Motor neuron (in vitro differentiated cells): ENCODE results near the gene ABTB1. TPM values are rescaled to one million over a fixed set of nuclear protein-coding genes. Genes with fewer than 3 reads are reported as not detected.
"Not testable (repeated sequence)": the region's sequence is repeated elsewhere in the genome, so short reads cannot be mapped to it uniquely, and the experiment has no call there.

Experiments
- ATAC-seq, 8 experiments: fragments of 200-7000 bp; cut with Tn5 transposase; replicated peaks in 6 of 8; 2 replicates each; pipeline ENCODE4 v1.8.0; 2021; ENCODE audit warnings: mild to moderate bottlenecking in 8 of 8, moderate library complexity in 8 of 8
- H3K27ac ChIP-seq, 2 donors: fragments of 250-450 bp; sonication (Bioruptor Pico); 2 replicates each; pipeline ENCODE4 v1.9.0; 2021; ENCODE audit warnings: antibody characterized with exemption in 2 of 2, mild to moderate bottlenecking in 2 of 2, moderate library complexity in 1 of 2
- H3K4me1 ChIP-seq, 2 donors: fragments of 250-450 bp; sonication (Bioruptor Pico); replicated peaks in 1 of 2; 2 replicates each; pipeline ENCODE4 v1.6.1; 2021; ENCODE audit warnings: antibody characterized with exemption in 2 of 2, mild to moderate bottlenecking in 2 of 2, moderate library complexity in 1 of 2
- H3K4me3 ChIP-seq, 5 donors: fragments of 250-450 bp; sonication (Bioruptor Pico); 2 replicates each; pipeline ENCODE4 v1.9.0; 2021; ENCODE audit warnings: antibody characterized with exemption in 5 of 5, mild to moderate bottlenecking in 5 of 5, moderate library complexity in 4 of 5
- WGBS, 10 experiments: fragments of 450-650 bp; shearing (Covaris generic); methylation state at CpG; one replicate each; pipeline ENCODE4 v1.0.0; 2022; 5-methylcytosine and 5-hydroxymethylcytosine counted together
- in situ Hi-C, 9 experiments: fragments of 400-800 bp; cut with MboI; loops; one replicate each; pipeline ENCODE4 v1.15.0; 2021; ENCODE audit warnings: low sequenced_read_pairs in 9 of 9, low pct_unique_long_range_greater_than_20kb in 2 of 9; ENCODE audit not compliant: unreplicated experiment in 9 of 9
- total RNA-seq, 8 experiments: library from RNA; unstranded; fragments of 300-600 nt; gene quantifications; 2 replicates each; pipeline versions ENCODE4 v1.2.3 to v1.2.4, GENCODE V29; 2022

The ABTB1 gene
- total RNA-seq, 8 experiments from 2014 or later = 0.60 to 61.4 (median 3.0) TPM

DNA sequence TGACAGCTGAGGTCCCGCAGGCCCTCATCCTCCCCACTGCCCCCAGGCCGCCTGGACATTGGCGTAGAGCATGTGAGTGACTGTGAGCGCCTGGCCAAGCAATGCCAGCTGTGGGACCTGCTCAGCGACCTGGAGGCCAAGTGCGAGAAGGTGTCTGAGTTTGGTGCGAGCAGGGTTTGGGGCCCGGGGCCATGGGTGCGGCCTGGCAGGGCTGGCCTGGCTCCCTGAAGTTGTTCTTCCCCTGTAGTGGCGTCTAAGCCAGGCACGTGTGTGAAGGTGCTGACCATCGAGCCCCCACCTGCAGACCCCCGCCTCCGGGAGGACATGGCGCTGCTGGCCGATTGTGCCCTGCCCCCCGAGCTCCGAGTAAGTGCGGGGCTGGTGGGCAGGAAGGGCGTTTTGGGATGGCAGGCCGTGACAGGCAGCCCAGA, 4.2 kb downstream of the ABTB1 start:
- H3K4me3 ChIP-seq = no peak overlapping the region
- H3K4me1 ChIP-seq = peaks cover 0 to 2% of the 10 kb centered on the region in 2 donors
- H3K27ac ChIP-seq = no peak overlapping the region
- 60 to 90% (median 81%) methylated on average over 1 to 4 of the region's 21 CpGs; no CpG with 5 or more reads in 7 of the 10 experiments for WGBS, 10 experiments
- no peak for ATAC-seq
- in situ Hi-C loops = loop anchor here in 1 of 9 experiments (25.0 kb wide), 1 partner anchor 285 kb away; no protein-coding TSS in a partner anchor

DNA sequence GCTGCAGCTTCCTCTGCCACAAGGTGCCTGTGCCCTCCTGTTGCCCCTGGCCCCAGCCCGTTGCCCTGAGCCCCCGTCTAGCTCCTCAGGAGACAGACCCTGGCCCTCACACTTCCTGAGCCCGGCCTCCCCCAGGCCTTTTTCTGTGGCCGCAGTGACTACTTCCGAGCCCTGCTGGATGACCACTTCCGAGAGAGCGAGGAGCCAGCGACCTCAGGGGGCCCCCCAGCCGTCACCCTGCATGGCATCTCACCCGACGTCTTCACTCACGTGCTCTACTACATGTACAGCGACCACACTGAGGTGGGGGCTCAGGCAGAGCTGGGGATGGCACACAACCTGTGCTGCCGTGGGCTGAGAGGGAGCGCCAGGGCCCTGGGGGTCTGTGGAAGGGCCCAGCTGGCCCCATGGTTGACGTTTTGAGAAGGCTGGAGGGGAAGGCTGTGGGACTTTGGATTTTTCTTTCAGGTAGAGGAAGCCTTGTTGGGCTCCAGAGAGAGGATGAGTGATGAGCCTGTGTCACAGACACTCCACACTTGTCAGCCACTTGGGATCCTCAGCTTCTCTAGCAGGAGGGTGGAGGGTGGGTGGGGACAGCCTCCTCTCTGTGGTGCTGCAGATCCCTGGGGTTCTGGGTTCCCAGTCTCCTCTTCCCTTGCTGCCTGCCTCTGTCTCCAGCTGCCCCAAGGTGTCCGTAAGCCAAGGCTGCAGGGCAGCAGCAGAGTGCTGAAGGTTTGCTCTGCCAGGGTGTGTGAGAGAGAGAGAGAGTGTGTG, 5.0 kb downstream of the ABTB1 start:
- Histone ChIP-seq H3K4me1 (peaks cover 0 to 2% of the 10 kb centered on the region in 2 donors), H3K4me3 (no peak overlapping the region), H3K27ac (no peak overlapping the region)
- ATAC-seq = no peak
- 60 to 100% (median 82%) methylated on average over 1 to 9 of the region's 17 CpGs; no CpG with 5 or more reads in 6 of the 10 experiments for WGBS, 10 experiments
- in situ Hi-C loops = loop anchor here in 1 of 9 experiments (25.0 kb wide), 1 partner anchor 285 kb away; no protein-coding TSS in a partner anchor

DNA sequence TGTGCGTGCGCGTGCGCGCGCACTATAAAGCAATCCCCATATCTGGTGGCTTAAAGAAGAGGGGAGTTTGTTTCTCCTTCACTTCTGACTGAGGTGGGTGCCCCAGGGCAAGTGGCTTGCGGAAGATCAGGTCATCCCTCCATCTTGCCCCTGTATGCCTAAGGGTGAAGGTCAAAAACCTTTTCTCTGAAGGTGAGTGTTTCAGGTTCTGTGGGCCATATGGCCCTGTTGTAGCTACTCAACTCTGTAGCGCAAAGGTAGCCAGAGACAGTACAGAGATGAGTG, 5.5 kb downstream of the ABTB1 start:
- ATAC-seq = no peak
- Histone ChIP-seq H3K27ac (no peak overlapping the region), H3K4me1 (peaks cover 0 to under 1% of the 10 kb centered on the region in 2 donors), H3K4me3 (no peak overlapping the region)
- in situ Hi-C loops = loop anchor here in 1 of 9 experiments (25.0 kb wide), 1 partner anchor 284 kb away; no protein-coding TSS in a partner anchor
- 89 to 100% (median 97%) methylated on average over 1 to 8 of the region's 8 CpGs; no CpG with 5 or more reads in 6 of the 10 experiments for WGBS, 10 experiments

DNA sequence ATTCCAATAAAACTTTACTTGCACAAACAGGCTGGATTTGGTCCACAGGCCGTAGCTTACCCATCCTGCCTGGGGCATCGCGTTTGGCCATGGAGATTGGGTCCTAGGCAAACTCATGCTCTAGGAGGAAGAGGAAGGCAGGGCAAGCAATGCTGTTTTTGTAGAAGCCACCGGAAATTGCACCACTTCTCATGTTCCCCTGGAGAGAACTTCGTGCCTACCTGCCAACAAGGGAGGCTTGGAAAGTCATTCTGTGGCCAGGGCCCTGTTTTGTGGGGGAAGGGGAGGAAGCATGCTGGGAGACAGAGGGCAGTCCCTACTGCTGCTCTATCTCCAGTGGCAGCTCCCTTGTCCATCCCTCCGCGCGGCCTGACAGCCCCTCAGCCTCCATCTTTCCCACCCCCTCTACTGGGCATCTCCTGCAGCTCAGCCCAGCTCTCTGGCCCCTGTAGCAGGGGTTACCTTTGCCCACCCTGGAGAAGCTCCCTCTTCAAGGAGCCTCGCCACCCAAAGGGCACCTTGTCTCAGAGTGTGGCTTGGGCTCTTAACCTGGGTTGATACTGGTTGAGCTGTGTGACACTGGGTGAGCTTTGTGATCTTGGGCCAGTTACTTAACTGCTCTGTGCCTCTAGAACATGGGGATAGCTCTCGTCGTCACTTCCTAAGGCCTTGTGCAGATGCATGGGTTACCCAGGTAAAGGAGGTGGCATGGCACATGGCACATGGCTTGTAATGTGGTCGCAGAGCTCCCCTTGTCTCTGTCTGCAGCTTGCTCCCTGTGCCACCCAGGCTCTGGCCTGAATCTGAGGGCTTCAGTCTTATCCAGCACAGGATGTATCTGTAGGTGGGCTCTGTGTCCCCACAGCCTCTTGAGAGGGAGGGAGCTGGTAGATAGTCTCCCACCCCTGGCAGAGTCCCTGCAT, 6.1 kb downstream of the ABTB1 start:
- Histone ChIP-seq H3K4me3 (no peak overlapping the region), H3K4me1 (no peaks in the 10 kb centered on the region), H3K27ac (no peak overlapping the region)
- 40 to 100% (median 82%) methylated on average over 1 to 8 of the region's 12 CpGs; no CpG with 5 or more reads in 3 of the 10 experiments for WGBS, 10 experiments
- in situ Hi-C loops = loop anchor here in 1 of 9 experiments (25.0 kb wide), 1 partner anchor 283 kb away; no protein-coding TSS in a partner anchor
- ATAC-seq = peak in 1 of 8 experiments; percentile 3

DNA sequence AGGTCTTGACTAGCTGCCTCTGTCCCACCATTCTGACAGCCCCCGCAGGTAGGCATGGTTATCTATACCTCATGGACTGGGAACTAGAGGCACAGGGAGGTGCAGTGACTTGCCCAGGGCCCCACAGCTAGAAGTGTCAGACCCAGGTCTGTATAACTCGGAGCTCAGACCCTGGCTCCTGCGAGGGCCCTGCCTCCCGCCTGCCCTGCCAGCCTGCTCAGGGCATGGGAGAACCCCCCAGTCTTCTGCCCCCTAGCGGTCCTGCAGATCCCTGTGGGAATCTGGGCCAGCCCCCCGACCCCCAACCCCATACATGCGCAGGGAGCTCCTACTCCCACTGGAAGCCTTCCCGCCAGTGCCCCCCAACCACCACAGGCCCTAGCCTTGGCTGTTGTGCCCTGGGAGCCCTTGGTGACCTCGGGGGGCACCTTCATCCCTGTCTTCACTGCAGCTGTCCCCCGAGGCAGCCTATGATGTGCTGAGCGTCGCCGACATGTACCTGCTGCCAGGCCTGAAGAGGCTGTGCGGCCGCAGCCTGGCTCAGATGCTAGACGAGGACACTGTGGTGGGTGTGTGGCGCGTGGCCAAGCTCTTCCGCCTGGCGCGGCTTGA, 6.9 kb downstream of the ABTB1 start:
- WGBS, 10 experiments = 40 to 95% (median 83%) methylated on average over 1 to 4 of the region's 21 CpGs; no CpG with 5 or more reads in 7 of the 10 experiments
- ATAC-seq = no peak
- in situ Hi-C loops = loop anchor here in 1 of 9 experiments (25.0 kb wide), 1 partner anchor 283 kb away; no protein-coding TSS in a partner anchor
- H3K4me1 ChIP-seq = no peaks in the 10 kb centered on the region
- H3K27ac ChIP-seq = no peak overlapping the region
- H3K4me3 ChIP-seq = no peak overlapping the region

DNA sequence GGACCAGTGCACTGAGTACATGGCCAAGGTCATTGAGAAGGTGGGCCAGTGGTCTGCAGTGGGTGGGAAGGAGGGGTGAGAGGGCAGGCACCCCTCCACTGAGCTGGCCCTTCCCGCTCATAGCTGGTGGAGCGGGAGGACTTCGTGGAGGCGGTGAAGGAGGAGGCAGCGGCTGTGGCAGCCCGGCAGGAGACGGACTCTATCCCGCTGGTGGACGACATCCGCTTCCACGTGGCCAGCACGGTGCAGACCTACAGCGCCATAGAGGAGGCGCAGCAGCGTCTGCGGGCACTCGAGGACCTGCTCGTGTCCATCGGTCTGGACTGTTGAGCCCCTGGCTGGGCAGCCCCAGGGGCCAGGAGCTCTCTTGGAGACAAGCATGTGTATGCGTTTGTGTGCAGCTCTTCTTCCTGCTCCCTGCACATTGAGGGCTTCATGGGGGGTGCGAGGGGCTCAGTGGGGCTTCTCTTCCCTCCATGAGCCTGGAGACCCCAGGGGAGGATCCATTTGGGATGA, 7.5 kb downstream of the ABTB1 start:
- ATAC-seq = no peak
- Histone ChIP-seq H3K27ac (no peak overlapping the region), H3K4me1 (no peaks in the 10 kb centered on the region), H3K4me3 (no peak overlapping the region)
- 96 to 100% (median 97%) methylated on average over 3 to 7 of the region's 21 CpGs; no CpG with 5 or more reads in 7 of the 10 experiments for WGBS, 10 experiments
- in situ Hi-C loops = loop anchor here in 1 of 9 experiments (25.0 kb wide), 1 partner anchor 282 kb away; no protein-coding TSS in a partner anchor

DNA sequence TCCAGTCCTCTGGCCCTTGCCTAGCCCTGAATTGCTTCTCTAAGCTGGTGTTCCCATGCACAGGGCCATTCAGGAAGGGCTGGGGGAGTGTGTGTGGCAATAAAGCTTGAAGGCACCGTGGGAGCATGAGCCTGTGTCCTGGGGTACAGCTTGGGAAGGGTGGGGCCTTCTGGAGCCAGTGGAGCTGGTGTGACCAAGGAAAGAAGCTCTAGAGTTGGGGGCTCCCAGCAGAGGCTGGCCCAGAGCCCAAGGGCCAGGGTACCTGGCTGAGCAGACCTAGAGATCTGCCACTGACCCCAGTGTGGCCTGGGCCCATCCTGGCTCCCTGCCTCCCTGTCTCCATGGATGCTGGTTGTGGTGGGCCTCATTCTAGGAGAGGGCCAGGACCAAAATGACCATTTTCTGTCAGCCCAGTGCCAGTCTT, 8.1 kb downstream of the ABTB1 start:
- in situ Hi-C loops = loop anchor here in 1 of 9 experiments (25.0 kb wide), 1 partner anchor 281 kb away; no protein-coding TSS in a partner anchor
- no CpG with 5 or more reads among the region's 1 CpG for WGBS, 10 experiments
- Histone ChIP-seq H3K27ac (no peak overlapping the region), H3K4me3 (no peak overlapping the region), H3K4me1 (no peaks in the 10 kb centered on the region)
- ATAC-seq = no peak

DNA sequence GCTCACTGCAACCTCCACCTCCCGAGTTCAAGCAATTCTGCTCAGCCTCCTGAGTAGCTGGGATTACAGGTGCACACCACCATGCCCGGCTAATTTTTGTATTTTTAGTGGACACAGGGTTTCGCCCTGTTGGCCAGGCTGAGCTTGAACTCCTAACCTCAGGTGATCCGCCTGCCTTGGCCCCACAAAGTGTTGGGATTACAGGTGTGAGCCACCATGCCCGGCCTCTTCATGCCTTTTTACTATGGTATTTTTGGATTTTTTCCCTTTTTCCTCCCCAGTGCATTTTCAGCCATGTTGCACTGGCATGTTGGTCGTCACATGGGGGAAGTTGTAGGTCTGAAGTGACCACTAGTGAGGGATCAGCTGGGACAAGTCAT, 9.4 kb downstream of the ABTB1 start:
- not testable (repeated sequence) for H3K4me1 ChIP-seq, H3K27ac ChIP-seq, H3K4me3 ChIP-seq, ATAC-seq
- in situ Hi-C loops = loop anchor here in 1 of 9 experiments (25.0 kb wide), 1 partner anchor 280 kb away; no protein-coding TSS in a partner anchor
- 77 to 100% (median 90%) methylated on average over 1 to 4 of the region's 6 CpGs; no CpG with 5 or more reads in 1 of the 10 experiments for WGBS, 10 experiments

DNA sequence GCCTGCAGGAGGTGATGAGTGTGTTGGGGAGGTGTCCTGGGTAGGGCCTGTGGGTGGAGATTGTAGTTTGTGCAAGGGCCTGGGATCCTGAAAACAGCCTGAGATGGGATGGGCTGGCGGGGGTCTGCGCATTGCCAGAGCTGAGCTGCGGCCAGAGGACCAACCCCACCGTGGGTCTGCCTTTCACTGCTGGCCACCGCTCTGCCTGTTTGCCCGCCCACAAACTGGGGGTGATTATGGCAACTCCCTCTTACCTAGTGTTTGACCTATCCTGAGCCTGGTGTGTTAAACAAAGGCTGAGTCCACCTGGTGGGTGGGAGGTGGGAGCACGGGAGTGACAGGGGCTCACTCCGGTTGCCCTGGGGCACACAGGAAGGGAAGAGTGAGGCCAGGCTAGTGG, 9.8 kb downstream of the ABTB1 start:
- WGBS, 10 experiments = 64 to 83% (median 80%) methylated on average over 1 to 2 of the region's 8 CpGs; no CpG with 5 or more reads in 6 of the 10 experiments
- peak in 1 of 8 experiments; percentile 5 for ATAC-seq
- no peak overlapping the region for H3K27ac ChIP-seq
- H3K4me3 ChIP-seq = no peak overlapping the region
- no peaks in the 10 kb centered on the region for H3K4me1 ChIP-seq
- in situ Hi-C loops = loop anchor here in 1 of 9 experiments (25.0 kb wide), 1 partner anchor 280 kb away; no protein-coding TSS in a partner anchor

DNA sequence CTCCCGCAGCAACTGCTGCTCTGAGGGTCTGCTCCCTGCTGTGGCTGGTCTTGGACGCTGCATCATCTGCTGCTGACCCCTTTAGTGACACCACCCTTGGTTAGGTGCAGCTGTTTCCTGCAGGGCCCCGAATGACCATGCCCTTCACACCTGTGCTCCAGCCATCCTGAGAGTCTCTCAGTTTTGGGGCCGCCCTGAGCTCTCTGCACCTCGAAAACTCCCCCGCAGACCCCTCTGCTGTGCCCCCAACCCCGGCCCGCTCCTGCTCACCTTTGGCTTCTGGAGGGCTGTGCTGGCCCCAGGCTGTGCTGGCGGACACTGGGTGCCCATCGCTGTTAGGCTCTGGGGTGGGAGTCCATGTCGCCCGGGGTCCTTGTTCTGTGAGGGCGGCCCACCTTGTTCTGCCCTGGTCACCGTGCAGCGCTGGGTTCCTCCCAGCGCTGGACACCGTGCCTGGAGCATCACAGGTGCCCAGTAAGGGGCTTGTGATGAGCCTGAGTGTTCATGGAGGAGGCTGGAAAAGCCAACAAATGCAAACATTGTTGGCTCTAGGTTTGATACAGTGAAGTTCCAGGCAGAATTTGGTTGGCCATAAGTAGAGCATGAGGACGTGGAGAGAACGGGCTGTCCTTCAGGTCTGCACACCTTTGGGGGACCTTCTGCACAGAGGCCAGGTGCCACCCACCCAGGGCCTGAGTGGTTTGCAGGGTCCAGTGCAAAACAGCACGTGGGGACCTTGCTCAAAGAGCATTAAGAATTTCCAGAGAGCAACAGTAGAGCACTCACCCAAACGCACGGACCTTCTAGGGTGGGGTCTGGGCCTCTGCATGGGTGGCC, 12.3 kb downstream of the ABTB1 start:
- WGBS, 10 experiments = 20 to 89% (median 79%) methylated on average over 1 to 9 of the region's 22 CpGs; no CpG with 5 or more reads in 3 of the 10 experiments
- ATAC-seq = peak in 2 of 8 experiments; percentile 23 to 25
- Histone ChIP-seq H3K27ac (no peak overlapping the region), H3K4me1 (peaks cover 0 to under 1% of the 10 kb centered on the region in 2 donors), H3K4me3 (no peak overlapping the region)
- in situ Hi-C loops = loop anchor here in 1 of 9 experiments (25.0 kb wide), 1 partner anchor 277 kb away; no protein-coding TSS in a partner anchor

DNA sequence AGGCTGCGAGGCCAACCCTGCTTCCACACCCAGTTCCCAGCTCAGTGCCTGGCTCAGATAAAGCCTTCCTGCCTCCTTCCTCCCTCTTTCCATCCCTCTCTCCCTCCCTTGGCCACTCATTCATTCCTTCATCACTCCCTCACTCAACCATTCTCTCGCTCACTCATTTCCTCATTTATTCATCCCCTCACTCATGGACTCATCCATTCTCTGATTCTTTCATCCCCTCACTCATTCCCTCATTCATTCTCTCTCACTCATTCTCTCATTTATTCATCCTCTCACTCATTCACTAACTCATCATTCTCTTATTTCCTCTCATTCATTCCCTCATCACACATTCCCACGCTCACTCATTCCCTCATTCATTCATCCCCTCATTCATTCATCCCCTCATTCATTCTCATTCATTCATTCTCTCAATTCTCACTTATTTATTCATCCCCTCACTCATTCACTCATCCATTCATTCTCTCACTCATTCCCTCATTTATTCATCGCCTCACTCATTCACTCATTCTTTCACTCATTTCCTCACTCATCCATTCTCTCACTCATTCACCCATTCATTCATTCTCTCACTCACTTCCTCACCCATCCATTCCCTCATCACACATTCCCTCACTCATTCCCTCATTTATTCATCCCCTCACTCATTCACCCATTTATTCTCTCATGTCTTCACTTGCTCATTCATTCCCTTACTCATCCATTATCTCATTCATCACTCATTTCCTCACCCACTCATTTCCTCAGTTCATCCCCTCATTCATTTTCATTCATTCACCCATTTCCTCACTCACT, 13.2 kb downstream of the ABTB1 start:
- no peak overlapping the region for H3K27ac ChIP-seq
- peaks cover 0 to 4% of the 10 kb centered on the region in 2 donors for H3K4me1 ChIP-seq
- in situ Hi-C loops = loop anchor here in 1 of 9 experiments (25.0 kb wide), 1 partner anchor 276 kb away; no protein-coding TSS in a partner anchor
- 61 to 96% (median 90%) methylated on average over 3 to 4 of the region's 4 CpGs for WGBS, 10 experiments
- H3K4me3 ChIP-seq = no peak overlapping the region
- ATAC-seq = peak in 1 of 8 experiments; percentile 41
